ENCODE results near the gene RNF26.

RNF26 gene

GRCh38 chr11:119340335-119341221 is 6.3 kb downstream of the RNF26 start, which contains the start of gene C1QTNF5:
Gene C1QTNF5, minus strand, starts transcription at chr11:119340883. Its CDS starts 486 bp downstream, at chr11:119340397.
- POLR2A ChIA-PET: interaction anchor here (0.6 to 1.1 kb wide), 3 partner anchors 19 to 239 kb away, joined by 3 to 7 read pairs (median 4); partner anchors contain the start of gene DPAGT1
- TF ChIP-seq GLIS2 (tag by site-specific recombination; IDR thresholded peaks at IDR 0.05): no peak
- no peak for TF ChIP-seq ZNF548 (tag by site-specific recombination; IDR thresholded peaks at IDR 0.05)
- no peak for TF ChIP-seq ZNF791 (tag by site-specific recombination; IDR thresholded peaks at IDR 0.05)
- TF ChIP-seq SP3 (tag by site-specific recombination; IDR thresholded peaks at IDR 0.05): no peak
- TF ChIP-seq ZBTB1 (tag by site-specific recombination; IDR thresholded peaks at IDR 0.05): no peak
- TF ChIP-seq ZNF221 (tag by site-specific recombination; IDR thresholded peaks at IDR 0.05; ENCODE audit: borderline replicate concordance): no peak
- TF ChIP-seq EGR2 (tag by site-specific recombination; IDR thresholded peaks at IDR 0.05; ENCODE audit: low read depth): no peak
- TF ChIP-seq ZFP41 (tag by site-specific recombination; IDR thresholded peaks at IDR 0.05; ENCODE audit: borderline replicate concordance): no peak
- no peak for TF ChIP-seq ZBTB21 (tag by site-specific recombination; IDR thresholded peaks at IDR 0.05)
- no peak for TF ChIP-seq BCL11A (tag by site-specific recombination; IDR thresholded peaks at IDR 0.05; ENCODE audit: low read depth)
- no peak for TF ChIP-seq ZNF404 (tag by site-specific recombination; IDR thresholded peaks at IDR 0.05)
- no peak for TF ChIP-seq ZNF768 (tag by site-specific recombination; IDR thresholded peaks at IDR 0.05)
- TF ChIP-seq ZNF155 (tag by site-specific recombination; IDR thresholded peaks at IDR 0.05): no peak
- no peak for TF ChIP-seq TRIM28 (IDR thresholded peaks at IDR 0.05; ENCODE audit: borderline replicate concordance, low read length)
- TF ChIP-seq HIC1 (tag by site-specific recombination; IDR thresholded peaks at IDR 0.05): no peak
- no peak for TF ChIP-seq ZNF626 (tag by site-specific recombination; IDR thresholded peaks at IDR 0.05)
- TF ChIP-seq ZNF223 (tag by site-specific recombination; IDR thresholded peaks at IDR 0.05): no peak
- no peak within 1 kb of the TSS; the same call in 1 of the 2 replicates for H3K27ac ChIP-seq (ENCODE audit: extremely low read depth, low read depth, low read length)

GRCh38 chr11:119341222-119342022 is 7.1 kb downstream of the RNF26 start:
- ChIA-PET POLR2A (interaction anchor here (1.2 kb wide), 1 partner anchor 20 kb away, joined by 5 read pairs; no protein-coding TSS in a partner anchor), CTCF (interaction anchor here (0.5 to 5.4 kb wide), 11 partner anchors 6 to 361 kb away, joined by 3 to 151 read pairs (median 4); partner anchors contain the start of genes MCAM, MFRP and USP2)
- H3K27ac ChIP-seq (ENCODE audit: extremely low read depth, low read depth, low read length): no peak overlapping the region
- H3K4me1 ChIP-seq (ENCODE audit: control insufficient read depth, insufficient read depth, low read length): no peaks in the 10 kb centered on the region; the same call in 1 of the 2 replicates
- H3K9me3 ChIP-seq (ENCODE audit: control insufficient read depth, insufficient read depth, low read depth, low read length): no peaks in the 10 kb centered on the region
- no peak overlapping the region for H3K4me3 ChIP-seq (ENCODE audit: low read depth, low read length)
- TF ChIP-seq ZNF416 (tag by site-specific recombination; IDR thresholded peaks at IDR 0.05) (no peak), HIC1 (tag by site-specific recombination; IDR thresholded peaks at IDR 0.05) (0 out of 2 replicates have a peak, but pooled peaks have one; percentile 17)
- peaks cover 0 to 8% of the 10 kb centered on the region in 2 experiments; a peak in 1 of 3 replicates for H3K36me3 ChIP-seq (ENCODE audit: control insufficient read depth in 2 of 2, insufficient read depth in 1 of 2, low read length in 2 of 2)

More at GRCh38 chr11:119340335-119341221, 6.3 kb downstream of the RNF26 start, which contains the start of gene C1QTNF5:
- Histone ChIP-seq H3K36me3 (ENCODE audit: control insufficient read depth in 2 of 2, insufficient read depth in 1 of 2, low read length in 2 of 2) (peaks cover 0 to 16% of the 10 kb centered on the region in 2 experiments; a peak in 1 of 3 replicates), H3K4me1 (ENCODE audit: control insufficient read depth, insufficient read depth, low read length) (no peaks in the 10 kb centered on the region; the same call in 1 of the 2 replicates), H3K9me3 (ENCODE audit: control insufficient read depth, insufficient read depth, low read depth, low read length) (no peaks in the 10 kb centered on the region), H3K4me3 (ENCODE audit: low read depth, low read length) (peak within 1 kb of the TSS; percentile 26)
- CTCF ChIA-PET: interaction anchor here (0.6 to 7.2 kb wide), 28 partner anchors 7 to 653 kb away, joined by 3 to 160 read pairs (median 4); partner anchors contain the start of genes MCAM, MFRP and USP2

Data from HEK293 (cell line).